ENCODE measurements around the gene LCK.

DNA sequence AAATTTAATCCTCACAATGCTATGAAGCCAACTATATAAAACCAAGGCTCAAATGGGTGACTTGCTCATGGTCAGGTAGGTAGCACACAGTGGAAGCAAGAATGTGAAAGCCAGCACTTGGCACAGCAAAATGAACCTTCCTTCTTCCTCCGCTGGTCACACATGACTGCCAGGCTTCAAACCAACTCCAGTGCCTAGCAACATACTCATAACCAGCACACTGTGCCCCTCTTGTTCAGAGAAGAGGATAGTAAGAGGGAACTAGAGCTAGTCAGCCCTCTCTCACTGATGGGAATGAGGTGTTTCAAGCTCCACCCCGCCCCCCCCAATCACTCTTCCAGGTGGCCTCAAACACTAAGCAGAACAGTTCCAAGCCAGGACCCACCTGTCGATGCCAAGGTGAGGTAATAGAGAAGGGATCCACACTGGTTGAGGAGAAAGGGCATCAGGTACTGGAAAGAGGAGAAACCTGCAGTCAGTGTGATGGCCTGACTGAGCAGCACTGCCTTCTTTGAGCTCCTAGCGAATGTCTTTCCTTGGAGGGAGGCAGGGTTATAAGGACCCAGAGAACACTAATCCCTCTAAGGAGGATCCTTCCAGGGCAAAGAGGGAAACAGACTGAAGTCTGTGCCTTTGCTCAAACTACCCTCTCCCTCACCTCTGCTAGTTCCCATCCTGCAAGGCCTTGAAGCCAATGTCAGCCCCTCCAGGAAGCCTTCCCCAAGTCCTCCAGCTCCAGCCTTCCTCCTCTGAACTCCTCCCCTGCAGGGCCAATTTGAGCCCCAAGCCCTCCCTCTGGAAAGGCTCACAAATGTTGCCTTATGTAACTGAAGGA lies 30.1 kb upstream of the LCK start:
- no peak for TF ChIP-seq CTCF (IDR thresholded peaks at IDR 0.05)
- TF ChIP-seq POLR2A (IDR thresholded peaks at IDR 0.05), result no peak
- TF ChIP-seq EP300 (IDR thresholded peaks at IDR 0.05), result no peak
